DND-41 (cell line): Measurements from ENCODE around the gene UNC45B.

Experiments
- ATAC-seq: fragments of 200-7000 bp; cut with Tn5 transposase; 3 replicates; pipeline ENCODE4 v1.9.1; 2021; ENCODE audit warnings: low read depth; ENCODE audit not compliant: insufficient read depth
- DNase-seq: peaks from one replicate; pipeline ENCODE4 v3.0.0-alpha.2; 2020
- H2AFZ ChIP-seq: 2 replicates; pipeline ENCODE4 v1.6.0; 2012; ENCODE audit warnings: low read depth, low read length
- H3K27ac ChIP-seq: 2 replicates; pipeline ENCODE4 v1.5.1; 2012; ENCODE audit warnings: low read length, inconsistent platforms
- H3K27me3 ChIP-seq: fragments of 200-600 bp; sonication (generic); 2 replicates; pipeline ENCODE4 v1.6.0; 2012; ENCODE audit warnings: low read length, mild to moderate bottlenecking, inconsistent platforms; ENCODE audit not compliant: insufficient read depth, poor library complexity
- H3K36me3 ChIP-seq: 2 replicates; pipeline ENCODE4 v1.5.1; 2012; ENCODE audit warnings: low read length, inconsistent platforms; ENCODE audit not compliant: insufficient read depth
- H3K4me1 ChIP-seq: 2 replicates; pipeline ENCODE4 v1.5.1; 2012; ENCODE audit warnings: mild to moderate bottlenecking, low read length; ENCODE audit not compliant: insufficient read depth
- H3K4me2 ChIP-seq: 2 replicates; pipeline ENCODE4 v1.6.0; 2012; ENCODE audit warnings: mild to moderate bottlenecking, moderate library complexity, low read length, inconsistent platforms; ENCODE audit not compliant: insufficient read depth
- H3K4me3 ChIP-seq, 2 experiments: fragments of 200-600 bp in 1 of 2; shearing (Covaris generic) in 1 of 2; 2 replicates each; pipeline ENCODE4 v1.5.1; 2012 to 2016; ENCODE audit warnings: inconsistent platforms in 2 of 2, low read length in 2 of 2, mild to moderate bottlenecking in 2 of 2, low read depth in 1 of 2, moderate library complexity in 1 of 2
- H3K79me2 ChIP-seq: 2 replicates; pipeline ENCODE4 v1.6.0; 2012; ENCODE audit warnings: low read length, inconsistent platforms; ENCODE audit not compliant: insufficient read depth
- H3K9ac ChIP-seq: 2 replicates; pipeline ENCODE4 v1.6.0; 2012; ENCODE audit warnings: low read depth, mild to moderate bottlenecking, inconsistent platforms, low read length, moderate library complexity
- H3K9me3 ChIP-seq: 2 replicates; pipeline ENCODE4 v1.5.1; 2012; ENCODE audit warnings: low read length, moderate library complexity, mild to moderate bottlenecking, inconsistent platforms; ENCODE audit not compliant: insufficient read depth, severe bottlenecking
- H4K20me1 ChIP-seq: 2 replicates; pipeline ENCODE4 v1.6.0; 2012; ENCODE audit warnings: low read length; ENCODE audit not compliant: insufficient read depth
- CTCF ChIP-seq: IDR thresholded peaks from 2 replicates; pipeline ENCODE4 v1.5.1; 2012; ENCODE audit warnings: borderline replicate concordance, low read length, moderate library complexity, mild to moderate bottlenecking; ENCODE audit not compliant: poor library complexity, severe bottlenecking; ENCODE audit errors: extremely low read depth
- EZH2 ChIP-seq: IDR thresholded peaks from 3 replicates; pipeline ENCODE4 v1.6.1; 2012; ENCODE audit warnings: borderline replicate concordance, low read depth, mild to moderate bottlenecking, moderate library complexity, low read length, inconsistent platforms; ENCODE audit not compliant: severe bottlenecking

The UNC45B gene

DNA sequence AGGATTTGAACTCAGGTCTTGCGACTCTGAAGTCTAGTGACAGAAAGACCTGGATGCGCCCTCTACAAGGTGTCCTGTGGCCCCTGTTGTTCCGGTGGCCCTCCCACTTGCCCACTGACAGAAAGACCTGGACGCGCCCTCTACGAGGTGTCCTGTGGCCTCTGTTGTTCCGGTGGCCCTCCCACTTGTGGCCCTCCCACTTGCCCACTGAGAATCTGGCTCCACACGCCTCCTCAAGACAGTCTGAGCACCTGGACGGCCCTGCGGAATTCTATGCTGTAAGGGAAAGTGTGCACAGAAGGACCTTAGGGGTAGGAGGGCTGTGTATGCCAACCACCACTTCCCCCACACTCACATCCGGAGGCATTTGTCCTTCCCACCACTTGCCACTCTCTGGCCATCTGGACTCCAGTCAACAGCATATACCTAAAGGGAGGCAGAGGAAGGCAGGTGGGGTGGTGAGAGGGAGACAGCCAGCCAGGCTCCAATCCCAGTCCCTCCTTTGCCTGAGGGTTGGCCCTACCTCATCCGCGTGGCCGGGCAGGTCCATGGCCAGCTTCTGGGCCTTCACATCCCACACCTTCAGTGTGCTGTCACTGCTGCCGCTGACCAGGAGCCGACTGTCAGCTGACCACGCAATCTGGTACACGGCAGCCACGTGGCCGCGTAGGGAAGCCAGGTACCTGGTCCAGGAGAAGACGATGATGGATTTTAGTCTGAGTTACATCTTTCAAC, 14.6 kb upstream of the UNC45B start:
- H3K9ac ChIP-seq = no peak overlapping the region
- H4K20me1 ChIP-seq = peaks cover 29% of the 10 kb centered on the region
- no peaks in the 10 kb centered on the region for H3K4me1 ChIP-seq
- no peak overlapping the region for H2AFZ ChIP-seq
- no peaks in the 10 kb centered on the region for H3K27me3 ChIP-seq
- no peaks in the 10 kb centered on the region for H3K79me2 ChIP-seq
- ATAC-seq (no peak), DNase-seq (no peak)
- no peak overlapping the region for H3K4me2 ChIP-seq
- H3K4me3 ChIP-seq = no peak overlapping the region
- H3K27ac ChIP-seq = no peak overlapping the region
- peaks cover 78% of the 10 kb centered on the region for H3K36me3 ChIP-seq
- TF ChIP-seq CTCF (no peak), EZH2 (no peak)
- H3K9me3 ChIP-seq = no peaks in the 10 kb centered on the region

GRCh38 chr17:35135322-35135721, 12.3 kb upstream of the UNC45B start:
- Histone ChIP-seq H3K9me3 (no peaks in the 10 kb centered on the region), H3K36me3 (peaks cover 97% of the 10 kb centered on the region), H3K79me2 (peaks cover 13% of the 10 kb centered on the region), H3K4me1 (peaks cover 8% of the 10 kb centered on the region), H3K27ac (no peak overlapping the region), H4K20me1 (peaks cover 40% of the 10 kb centered on the region), H3K4me3 (no peak overlapping the region), H3K27me3 (no peaks in the 10 kb centered on the region), H3K4me2 (no peak overlapping the region), H3K9ac (no peak overlapping the region), H2AFZ (no peak overlapping the region)
- ATAC-seq (no peak), DNase-seq (no peak)
- TF ChIP-seq CTCF (no peak), EZH2 (no peak)

- H3K36me3 ChIP-seq = peaks cover 68% of the 10 kb centered on the region
- no peak for TF ChIP-seq EZH2
- peaks cover 32% of the 10 kb centered on the region for H3K79me2 ChIP-seq
- DNase-seq = no peak
- no peak for ATAC-seq
- no peak overlapping the region for H3K27ac ChIP-seq
- no peak overlapping the region for H2AFZ ChIP-seq
- H4K20me1 ChIP-seq = peaks cover 27% of the 10 kb centered on the region
- H3K27me3 ChIP-seq = no peaks in the 10 kb centered on the region
- H3K4me2 ChIP-seq = no peak overlapping the region
- H3K9me3 ChIP-seq = no peaks in the 10 kb centered on the region
- no peak overlapping the region for H3K4me3 ChIP-seq
- H3K9ac ChIP-seq = no peak overlapping the region
- peaks cover 24% of the 10 kb centered on the region for H3K4me1 ChIP-seq
Measured at GRCh38 chr17:35138218-35138617, 9.4 kb upstream of the UNC45B start.

DNA sequence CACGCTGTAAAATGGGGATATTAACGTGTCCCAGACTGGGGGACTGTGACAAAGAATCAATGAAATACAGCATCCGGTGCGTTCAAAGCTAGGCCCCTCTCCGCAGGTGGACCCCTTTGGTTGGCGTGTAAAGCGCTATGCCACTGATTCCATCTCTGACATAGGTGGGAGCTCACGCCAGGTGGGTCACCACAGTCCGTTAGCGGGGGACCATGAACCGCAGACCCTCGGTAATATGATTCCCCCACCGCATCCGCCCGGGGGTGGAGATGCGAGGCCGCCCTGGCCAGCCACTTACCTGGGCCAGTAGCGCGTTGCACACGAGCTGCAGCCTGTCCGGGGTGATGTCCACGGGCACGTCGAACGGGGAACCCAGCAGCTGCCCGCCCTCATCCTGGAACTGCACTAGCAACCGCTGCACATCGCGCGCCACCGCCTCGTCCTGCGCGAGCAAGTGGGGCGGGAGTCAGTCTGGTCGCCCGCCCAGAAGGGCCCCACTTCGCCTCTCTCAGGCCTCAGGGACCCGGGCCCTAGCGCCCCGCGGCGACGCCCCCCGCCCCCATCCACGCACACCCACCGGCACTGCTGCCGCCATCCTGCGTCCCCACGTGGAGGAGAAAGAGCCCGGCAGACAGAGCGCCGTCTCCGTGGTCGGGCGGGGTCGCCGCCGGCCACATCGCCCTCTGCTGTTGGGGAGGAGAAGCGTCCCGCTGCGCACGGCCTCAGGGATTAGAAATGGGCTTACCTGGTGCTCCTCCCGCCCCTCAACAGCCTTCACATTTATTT, 5.7 kb upstream of the UNC45B start, which contains the start of gene NLE1:
TSS of gene NLE1 (minus strand) at position 623 of the 786 bp plus-strand sequence. CDS start at position 595, 28 bp downstream.
- Histone ChIP-seq H3K27ac (peak within 1 kb of the TSS; percentile 92), H3K4me1 (peaks cover 24% of the 10 kb centered on the region), H3K36me3 (peaks cover 32% of the 10 kb centered on the region), H4K20me1 (peaks cover 22% of the 10 kb centered on the region), H3K4me2 (peak within 1 kb of the TSS; percentile 65), H3K9ac (peak within 1 kb of the TSS; percentile 86), H3K4me3 (peak within 1 kb of the TSS; percentile 78 to 99), H3K79me2 (peaks cover 32% of the 10 kb centered on the region), H3K27me3 (no peaks in the 10 kb centered on the region), H2AFZ (peak within 1 kb of the TSS; percentile 76), H3K9me3 (no peaks in the 10 kb centered on the region)
- TF ChIP-seq EZH2 = no peak
- peak; percentile 96 for TF ChIP-seq CTCF
- DNase-seq (peak; percentile 90), ATAC-seq (peak; percentile 91)
